NCI-H460 (cell line): ENCODE data around the gene NOTO. TPM values are rescaled to one million over a fixed set of nuclear protein-coding genes. Genes with fewer than 3 reads are reported as not detected.
"Not testable (repeated sequence)": the region's sequence is repeated elsewhere in the genome, so short reads cannot be mapped to it uniquely, and the experiment has no call there.

ENCODE experiments used
- DNase-seq: peaks from one replicate; pipeline ENCODE4 v3.0.0-alpha.2; 2016; ENCODE audit warnings: low read depth; ENCODE audit errors: extremely low read depth
- total RNA-seq: library from RNA; depleted of rRNA; stranded (reverse); fragments of >200 nt; shearing (Covaris generic); gene quantifications from 2 replicates; pipeline ENCODE4 v1.2.3, GENCODE V29; 2014

Gene NOTO
- total RNA-seq, 1 experiment from 2014 or later = not detected

- DNase-seq = no peak
These were observed 4.8 kb upstream of the NOTO start for GRCh38 chr2:73197579-73197978.

- not testable (repeated sequence) for DNase-seq
These were observed 2.1 kb upstream of the NOTO start for GRCh38 chr2:73200281-73200680.

GRCh38 chr2:73203055-73203681 lies 794 bp downstream of the NOTO start:
- no peak for DNase-seq

GRCh38 chr2:73205611-73206010 lies 3.2 kb downstream of the NOTO start:
- DNase-seq = no peak

GRCh38 chr2:73208258-73208657 lies 5.9 kb downstream of the NOTO start:
- DNase-seq = no peak

- no peak for DNase-seq
These were observed 7.6 kb downstream of the NOTO start for GRCh38 chr2:73210019-73210418.

GRCh38 chr2:73210696-73211095 lies 8.3 kb downstream of the NOTO start:
- DNase-seq = no peak

GRCh38 chr2:73212098-73212447 lies 9.7 kb downstream of the NOTO start:
- no peak for DNase-seq

GRCh38 chr2:73212448-73213176 lies 10.2 kb downstream of the NOTO start:
- peak; percentile 46 for DNase-seq

- peak; percentile 80 for DNase-seq
These were observed 12.0 kb downstream of the NOTO start, which contains the start of gene SMYD5 for GRCh38 chr2:73214120-73215035. SMYD5 (plus strand) TSS chr2:73214245; CDS start chr2:73214267, 22 bp downstream.

- no peak for DNase-seq
These were observed 12.9 kb downstream of the NOTO start for GRCh38 chr2:73215254-73215653.

- DNase-seq = no peak
These were observed 14.8 kb downstream of the NOTO start for GRCh38 chr2:73217160-73217559.

GRCh38 chr2:73217826-73218225 lies 15.5 kb downstream of the NOTO start:
- DNase-seq = no peak

- no peak for DNase-seq
These were observed 15.9 kb downstream of the NOTO start for GRCh38 chr2:73218298-73218697.

- no peak for DNase-seq
These were observed 21.4 kb downstream of the NOTO start for GRCh38 chr2:73223821-73224220.

GRCh38 chr2:73225513-73226360 lies 23.4 kb downstream of the NOTO start:
- DNase-seq = no peak

GRCh38 chr2:73227086-73227485 lies 24.7 kb downstream of the NOTO start:
- DNase-seq = no peak

GRCh38 chr2:73228631-73229030 lies 26.3 kb downstream of the NOTO start:
- no peak for DNase-seq

GRCh38 chr2:73232403-73233153 lies 30.2 kb downstream of the NOTO start:
- DNase-seq = no peak
